GM23338 (cell line): ENCODE measurements around the gene EPHA6. TPM values are rescaled to one million over a fixed set of nuclear protein-coding genes. Genes with fewer than 3 reads are reported as not detected.
"Not testable (repeated sequence)": the region's sequence is repeated elsewhere in the genome, so short reads cannot be mapped to it uniquely, and the experiment has no call there.

Source experiments
- ATAC-seq: fragments of 200-7000 bp; cut with Tn5 transposase; 3 replicates; pipeline ENCODE4 v1.9.1; 2020
- DNase-seq: peaks from one replicate; pipeline ENCODE4 v3.0.0-alpha.2; 2015; ENCODE audit warnings: low spot score
- H2AFZ ChIP-seq: fragments of 200-600 bp; sonication (generic); 2 replicates; pipeline ENCODE4 v1.8.0; 2016; ENCODE audit warnings: antibody characterized with exemption, mild to moderate bottlenecking, moderate library complexity
- H3F3A ChIP-seq: fragments of 200-600 bp; sonication (generic); replicated peaks from 2 replicates; pipeline ENCODE4 v1.8.0; 2017; ENCODE audit warnings: antibody characterized with exemption, mixed run types, low read depth
- H3K27ac ChIP-seq: fragments of 200-600 bp; sonication (generic); 2 replicates; pipeline ENCODE4 v1.6.1; 2016; ENCODE audit warnings: low read depth
- H3K27me3 ChIP-seq: fragments of 200-600 bp; sonication (generic); 2 replicates; pipeline ENCODE4 v1.8.0; 2016; ENCODE audit warnings: mild to moderate bottlenecking, mixed run types, moderate library complexity; ENCODE audit not compliant: insufficient read depth
- H3K36me3 ChIP-seq: fragments of 200-600 bp; sonication (generic); 2 replicates; pipeline ENCODE4 v1.8.0; 2016; ENCODE audit warnings: mild to moderate bottlenecking; ENCODE audit not compliant: insufficient read depth
- H3K4me1 ChIP-seq: fragments of 200-600 bp; sonication (generic); 2 replicates; pipeline ENCODE4 v1.8.0; 2016; ENCODE audit warnings: mild to moderate bottlenecking, moderate library complexity; ENCODE audit not compliant: insufficient read depth
- H3K4me2 ChIP-seq: fragments of 200-600 bp; sonication (generic); 2 replicates; pipeline ENCODE4 v1.7.1; 2017; ENCODE audit warnings: mixed run types
- H3K4me3 ChIP-seq: fragments of 200-600 bp; sonication (generic); 2 replicates; pipeline ENCODE4 v1.6.1; 2016; ENCODE audit warnings: mixed run types
- H3K79me2 ChIP-seq: fragments of 200-600 bp; sonication (generic); replicated peaks from 2 replicates; pipeline ENCODE4 v1.8.0; 2017; ENCODE audit warnings: mild to moderate bottlenecking; ENCODE audit not compliant: insufficient read depth
- H3K9me2 ChIP-seq: fragments of 200-600 bp; sonication (generic); 2 replicates; pipeline ENCODE4 v1.8.0; 2017; ENCODE audit not compliant: insufficient read depth
- H4K20me1 ChIP-seq: fragments of 200-600 bp; sonication (generic); replicated peaks from 2 replicates; pipeline ENCODE4 v1.8.0; 2017; ENCODE audit warnings: mild to moderate bottlenecking; ENCODE audit not compliant: insufficient read depth
- H3K27ac Mint-ChIP-seq: 2 replicates; pipeline ENCODE4 v1.8.0; 2020; ENCODE audit warnings: inconsistent platforms, mild to moderate bottlenecking, moderate library complexity, mixed read lengths
- H3K27me3 Mint-ChIP-seq: 3 replicates; pipeline ENCODE4 v1.8.0; 2022; ENCODE audit warnings: low read depth, mild to moderate bottlenecking, moderate library complexity, mixed read lengths, inconsistent platforms; ENCODE audit not compliant: insufficient read depth, poor library complexity
- H3K36me3 Mint-ChIP-seq: 3 replicates; pipeline ENCODE4 v1.8.0; 2021; ENCODE audit warnings: low read depth, mild to moderate bottlenecking, inconsistent platforms, moderate library complexity, mixed read lengths
- H3K4me1 Mint-ChIP-seq: 3 replicates; pipeline ENCODE4 v1.8.0; 2020; ENCODE audit warnings: mild to moderate bottlenecking, inconsistent platforms, mixed read lengths
- H3K4me3 Mint-ChIP-seq: 3 replicates; pipeline ENCODE4 v1.8.0; 2021; ENCODE audit warnings: moderate library complexity, mild to moderate bottlenecking, inconsistent platforms, mixed read lengths
- H3K9me3 Mint-ChIP-seq: 3 replicates; pipeline ENCODE4 v1.8.0; 2020; ENCODE audit warnings: moderate library complexity, mild to moderate bottlenecking, inconsistent platforms, mixed read lengths
- EZH2 ChIP-seq: fragments of 200-600 bp; sonication (generic); IDR thresholded peaks from one replicate; pipeline ENCODE4 v1.8.0; 2017; ENCODE audit warnings: antibody characterized with exemption, mild to moderate bottlenecking, low read depth; ENCODE audit not compliant: unreplicated experiment
- JUNB ChIP-seq: IDR thresholded peaks from one replicate; pipeline ENCODE4 v1.6.1; 2016; ENCODE audit warnings: antibody characterized with exemption; ENCODE audit not compliant: unreplicated experiment
- NANOG ChIP-seq: IDR thresholded peaks from 2 replicates; pipeline ENCODE4 v1.6.1; 2016; ENCODE audit warnings: antibody characterized with exemption, borderline replicate concordance
- polyA plus RNA-seq: library from polyadenylated mRNA; unstranded; fragments of >200 nt; fragmentation: Nextera tagmentation; extraction: Ambion mirVana; gene quantifications from 2 replicates; pipeline ENCODE4 v1.2.1, GENCODE V29; 2016
- total RNA-seq: library from RNA; depleted of rRNA; stranded (reverse); fragments of >200 nt; shearing (Covaris generic); gene quantifications from 2 replicates; pipeline ENCODE4 v1.2.3, GENCODE V29; 2014
- TF ChIP-seq, protein P1 (sequence below): fragments of 250-450 bp; sonication (Bioruptor Pico); IDR thresholded peaks from 2 replicates; pipeline ENCODE4 v1.5.0; 2020; ENCODE audit warnings: mild to moderate bottlenecking, moderate library complexity
- TF ChIP-seq, protein P2 (sequence below): IDR thresholded peaks from one replicate; pipeline ENCODE4 v1.6.1; 2018; ENCODE audit warnings: antibody characterized with exemption; ENCODE audit not compliant: unreplicated experiment

Gene EPHA6
- total and polyA plus RNA-seq, 2 experiments from 2014 or later: 0.37 to 2.6 TPM

- H3K4me3 Mint-ChIP-seq: no peak overlapping the region
- no peaks in the 10 kb centered on the region for H3K4me1 ChIP-seq
- peaks cover 5% of the 10 kb centered on the region; the same call in 1 of the 3 replicates for H3K36me3 Mint-ChIP-seq
- no peak overlapping the region for H3K4me3 ChIP-seq
- no peak overlapping the region for H2AFZ ChIP-seq
- H3K27ac Mint-ChIP-seq: no peak overlapping the region
- H4K20me1 ChIP-seq: no peaks in the 10 kb centered on the region
- H3K9me3 Mint-ChIP-seq: peaks cover 5% of the 10 kb centered on the region; the same call in 1 of the 3 replicates
- peaks cover 2% of the 10 kb centered on the region for H3K27me3 Mint-ChIP-seq
- H3K79me2 ChIP-seq: no peaks in the 10 kb centered on the region
- H3K4me2 ChIP-seq: no peak overlapping the region
- H3K36me3 ChIP-seq: no peaks in the 10 kb centered on the region
- H3F3A ChIP-seq: no peaks in the 10 kb centered on the region
- no peaks in the 10 kb centered on the region for H3K27me3 ChIP-seq
- H3K9me2 ChIP-seq: peaks cover 7% of the 10 kb centered on the region; the same call in 1 of the 2 replicates
- H3K27ac ChIP-seq: no peak overlapping the region
- H3K4me1 Mint-ChIP-seq: no peaks in the 10 kb centered on the region
- TF ChIP-seq NANOG: no peak
- TF ChIP-seq EZH2: no peak
- no peak for TF ChIP-seq JUNB
- TF ChIP-seq, protein P1, sequence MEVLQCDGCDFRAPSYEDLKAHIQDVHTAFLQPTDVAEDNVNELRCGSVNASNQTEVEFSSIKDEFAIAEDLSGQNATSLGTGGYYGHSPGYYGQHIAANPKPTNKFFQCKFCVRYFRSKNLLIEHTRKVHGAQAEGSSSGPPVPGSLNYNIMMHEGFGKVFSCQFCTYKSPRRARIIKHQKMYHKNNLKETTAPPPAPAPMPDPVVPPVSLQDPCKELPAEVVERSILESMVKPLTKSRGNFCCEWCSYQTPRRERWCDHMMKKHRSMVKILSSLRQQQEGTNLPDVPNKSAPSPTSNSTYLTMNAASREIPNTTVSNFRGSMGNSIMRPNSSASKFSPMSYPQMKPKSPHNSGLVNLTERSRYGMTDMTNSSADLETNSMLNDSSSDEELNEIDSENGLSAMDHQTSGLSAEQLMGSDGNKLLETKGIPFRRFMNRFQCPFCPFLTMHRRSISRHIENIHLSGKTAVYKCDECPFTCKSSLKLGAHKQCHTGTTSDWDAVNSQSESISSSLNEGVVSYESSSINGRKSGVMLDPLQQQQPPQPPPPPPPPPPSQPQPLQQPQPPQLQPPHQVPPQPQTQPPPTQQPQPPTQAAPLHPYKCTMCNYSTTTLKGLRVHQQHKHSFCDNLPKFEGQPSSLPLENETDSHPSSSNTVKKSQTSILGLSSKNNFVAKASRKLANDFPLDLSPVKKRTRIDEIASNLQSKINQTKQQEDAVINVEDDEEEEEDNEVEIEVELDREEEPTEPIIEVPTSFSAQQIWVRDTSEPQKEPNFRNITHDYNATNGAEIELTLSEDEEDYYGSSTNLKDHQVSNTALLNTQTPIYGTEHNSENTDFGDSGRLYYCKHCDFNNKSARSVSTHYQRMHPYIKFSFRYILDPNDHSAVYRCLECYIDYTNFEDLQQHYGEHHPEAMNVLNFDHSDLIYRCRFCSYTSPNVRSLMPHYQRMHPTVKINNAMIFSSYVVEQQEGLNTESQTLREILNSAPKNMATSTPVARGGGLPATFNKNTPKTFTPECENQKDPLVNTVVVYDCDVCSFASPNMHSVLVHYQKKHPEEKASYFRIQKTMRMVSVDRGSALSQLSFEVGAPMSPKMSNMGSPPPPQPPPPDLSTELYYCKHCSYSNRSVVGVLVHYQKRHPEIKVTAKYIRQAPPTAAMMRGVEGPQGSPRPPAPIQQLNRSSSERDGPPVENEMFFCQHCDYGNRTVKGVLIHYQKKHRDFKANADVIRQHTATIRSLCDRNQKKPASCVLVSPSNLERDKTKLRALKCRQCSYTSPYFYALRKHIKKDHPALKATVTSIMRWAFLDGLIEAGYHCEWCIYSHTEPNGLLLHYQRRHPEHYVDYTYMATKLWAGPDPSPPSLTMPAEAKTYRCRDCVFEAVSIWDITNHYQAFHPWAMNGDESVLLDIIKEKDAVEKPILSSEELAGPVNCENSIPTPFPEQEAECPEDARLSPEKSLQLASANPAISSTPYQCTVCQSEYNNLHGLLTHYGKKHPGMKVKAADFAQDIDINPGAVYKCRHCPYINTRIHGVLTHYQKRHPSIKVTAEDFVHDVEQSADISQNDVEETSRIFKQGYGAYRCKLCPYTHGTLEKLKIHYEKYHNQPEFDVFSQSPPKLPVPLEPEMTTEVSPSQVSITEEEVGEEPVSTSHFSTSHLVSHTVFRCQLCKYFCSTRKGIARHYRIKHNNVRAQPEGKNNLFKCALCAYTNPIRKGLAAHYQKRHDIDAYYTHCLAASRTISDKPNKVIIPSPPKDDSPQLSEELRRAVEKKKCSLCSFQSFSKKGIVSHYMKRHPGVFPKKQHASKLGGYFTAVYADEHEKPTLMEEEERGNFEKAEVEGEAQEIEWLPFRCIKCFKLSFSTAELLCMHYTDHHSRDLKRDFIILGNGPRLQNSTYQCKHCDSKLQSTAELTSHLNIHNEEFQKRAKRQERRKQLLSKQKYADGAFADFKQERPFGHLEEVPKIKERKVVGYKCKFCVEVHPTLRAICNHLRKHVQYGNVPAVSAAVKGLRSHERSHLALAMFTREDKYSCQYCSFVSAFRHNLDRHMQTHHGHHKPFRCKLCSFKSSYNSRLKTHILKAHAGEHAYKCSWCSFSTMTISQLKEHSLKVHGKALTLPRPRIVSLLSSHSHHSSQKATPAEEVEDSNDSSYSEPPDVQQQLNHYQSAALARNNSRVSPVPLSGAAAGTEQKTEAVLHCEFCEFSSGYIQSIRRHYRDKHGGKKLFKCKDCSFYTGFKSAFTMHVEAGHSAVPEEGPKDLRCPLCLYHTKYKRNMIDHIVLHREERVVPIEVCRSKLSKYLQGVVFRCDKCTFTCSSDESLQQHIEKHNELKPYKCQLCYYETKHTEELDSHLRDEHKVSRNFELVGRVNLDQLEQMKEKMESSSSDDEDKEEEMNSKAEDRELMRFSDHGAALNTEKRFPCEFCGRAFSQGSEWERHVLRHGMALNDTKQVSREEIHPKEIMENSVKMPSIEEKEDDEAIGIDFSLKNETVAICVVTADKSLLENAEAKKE (CRISPR knock-in tag): no peak
- TF ChIP-seq, protein P2, sequence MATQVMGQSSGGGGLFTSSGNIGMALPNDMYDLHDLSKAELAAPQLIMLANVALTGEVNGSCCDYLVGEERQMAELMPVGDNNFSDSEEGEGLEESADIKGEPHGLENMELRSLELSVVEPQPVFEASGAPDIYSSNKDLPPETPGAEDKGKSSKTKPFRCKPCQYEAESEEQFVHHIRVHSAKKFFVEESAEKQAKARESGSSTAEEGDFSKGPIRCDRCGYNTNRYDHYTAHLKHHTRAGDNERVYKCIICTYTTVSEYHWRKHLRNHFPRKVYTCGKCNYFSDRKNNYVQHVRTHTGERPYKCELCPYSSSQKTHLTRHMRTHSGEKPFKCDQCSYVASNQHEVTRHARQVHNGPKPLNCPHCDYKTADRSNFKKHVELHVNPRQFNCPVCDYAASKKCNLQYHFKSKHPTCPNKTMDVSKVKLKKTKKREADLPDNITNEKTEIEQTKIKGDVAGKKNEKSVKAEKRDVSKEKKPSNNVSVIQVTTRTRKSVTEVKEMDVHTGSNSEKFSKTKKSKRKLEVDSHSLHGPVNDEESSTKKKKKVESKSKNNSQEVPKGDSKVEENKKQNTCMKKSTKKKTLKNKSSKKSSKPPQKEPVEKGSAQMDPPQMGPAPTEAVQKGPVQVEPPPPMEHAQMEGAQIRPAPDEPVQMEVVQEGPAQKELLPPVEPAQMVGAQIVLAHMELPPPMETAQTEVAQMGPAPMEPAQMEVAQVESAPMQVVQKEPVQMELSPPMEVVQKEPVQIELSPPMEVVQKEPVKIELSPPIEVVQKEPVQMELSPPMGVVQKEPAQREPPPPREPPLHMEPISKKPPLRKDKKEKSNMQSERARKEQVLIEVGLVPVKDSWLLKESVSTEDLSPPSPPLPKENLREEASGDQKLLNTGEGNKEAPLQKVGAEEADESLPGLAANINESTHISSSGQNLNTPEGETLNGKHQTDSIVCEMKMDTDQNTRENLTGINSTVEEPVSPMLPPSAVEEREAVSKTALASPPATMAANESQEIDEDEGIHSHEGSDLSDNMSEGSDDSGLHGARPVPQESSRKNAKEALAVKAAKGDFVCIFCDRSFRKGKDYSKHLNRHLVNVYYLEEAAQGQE: no peak
- DNase-seq (no peak), ATAC-seq (no peak)
These were observed 665.3 kb downstream of the EPHA6 start for GRCh38 chr3:97479740-97480139.

- not testable (repeated sequence) for H3K27me3 ChIP-seq, H4K20me1 ChIP-seq, H3K9me2 ChIP-seq, H3K27ac Mint-ChIP-seq, H3K79me2 ChIP-seq, H3K4me2 ChIP-seq, H3K4me3 ChIP-seq, H3K4me1 Mint-ChIP-seq, H2AFZ ChIP-seq, H3K9me3 Mint-ChIP-seq, H3K36me3 Mint-ChIP-seq, ATAC-seq, H3K27me3 Mint-ChIP-seq, H3K36me3 ChIP-seq, H3F3A ChIP-seq, H3K4me1 ChIP-seq, H3K27ac ChIP-seq, H3K4me3 Mint-ChIP-seq, DNase-seq
These were observed 666.4 kb downstream of the EPHA6 start for GRCh38 chr3:97480696-97481289.
